ENCODE data around the gene PIK3C2A.

The PIK3C2A gene

DNA sequence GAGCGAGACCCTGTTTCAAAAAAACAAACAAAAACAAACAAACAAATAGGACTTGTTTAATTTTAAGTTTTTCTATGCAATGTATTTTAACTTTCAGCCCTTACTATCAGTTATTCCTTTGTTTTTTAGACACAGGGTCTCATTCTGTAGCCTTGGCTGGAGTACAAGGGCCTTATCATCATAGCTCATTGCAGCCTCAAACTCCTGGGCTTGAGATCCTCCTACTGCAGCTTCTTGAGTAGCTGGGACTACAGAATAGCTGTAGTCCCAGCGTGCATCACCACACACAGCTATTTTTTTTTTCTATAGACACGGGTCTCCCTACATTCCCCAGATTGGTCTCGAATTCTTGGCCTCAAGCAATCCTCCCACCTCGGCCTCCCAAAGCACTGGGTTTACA, 44.5 kb downstream of the PIK3C2A start:
- no peak for DNase-seq (ENCODE audit: low spot score)
- TF ChIP-seq, protein P1, sequence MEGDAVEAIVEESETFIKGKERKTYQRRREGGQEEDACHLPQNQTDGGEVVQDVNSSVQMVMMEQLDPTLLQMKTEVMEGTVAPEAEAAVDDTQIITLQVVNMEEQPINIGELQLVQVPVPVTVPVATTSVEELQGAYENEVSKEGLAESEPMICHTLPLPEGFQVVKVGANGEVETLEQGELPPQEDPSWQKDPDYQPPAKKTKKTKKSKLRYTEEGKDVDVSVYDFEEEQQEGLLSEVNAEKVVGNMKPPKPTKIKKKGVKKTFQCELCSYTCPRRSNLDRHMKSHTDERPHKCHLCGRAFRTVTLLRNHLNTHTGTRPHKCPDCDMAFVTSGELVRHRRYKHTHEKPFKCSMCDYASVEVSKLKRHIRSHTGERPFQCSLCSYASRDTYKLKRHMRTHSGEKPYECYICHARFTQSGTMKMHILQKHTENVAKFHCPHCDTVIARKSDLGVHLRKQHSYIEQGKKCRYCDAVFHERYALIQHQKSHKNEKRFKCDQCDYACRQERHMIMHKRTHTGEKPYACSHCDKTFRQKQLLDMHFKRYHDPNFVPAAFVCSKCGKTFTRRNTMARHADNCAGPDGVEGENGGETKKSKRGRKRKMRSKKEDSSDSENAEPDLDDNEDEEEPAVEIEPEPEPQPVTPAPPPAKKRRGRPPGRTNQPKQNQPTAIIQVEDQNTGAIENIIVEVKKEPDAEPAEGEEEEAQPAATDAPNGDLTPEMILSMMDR (conservative IDR thresholded peaks at IDR 0.05; ENCODE audit: low read depth): no peak
- H3K27ac ChIP-seq: no peak overlapping the region
- POLR2A ChIA-PET (ENCODE audit: low non-redundant PET): no interaction called here
- CTCF ChIA-PET: no interaction called here

DNA sequence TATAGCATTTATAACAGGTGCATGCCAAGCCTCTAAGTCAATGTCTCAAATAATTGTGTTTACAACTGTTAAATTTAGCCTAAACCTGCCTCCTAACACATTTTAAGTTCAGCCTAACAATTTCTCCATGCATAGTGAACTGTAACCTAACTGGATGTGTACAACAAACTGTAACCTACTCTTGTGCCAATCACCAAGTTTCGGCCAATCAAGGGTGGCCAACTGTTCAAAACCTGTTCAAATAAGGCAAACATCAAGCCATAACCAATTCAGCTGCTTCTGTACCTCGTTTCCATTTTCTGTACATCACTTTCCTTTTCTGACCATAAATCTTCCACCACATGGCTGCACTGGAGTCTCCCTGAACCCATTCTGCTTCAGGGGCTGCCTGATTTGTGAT, 45.4 kb downstream of the PIK3C2A start:
- no peak for DNase-seq (ENCODE audit: low spot score)
- POLR2A ChIA-PET (ENCODE audit: low non-redundant PET): no interaction called here
- CTCF ChIA-PET: no interaction called here
- H3K27ac ChIP-seq: no peak overlapping the region
- TF ChIP-seq, protein P1 (conservative IDR thresholded peaks at IDR 0.05; ENCODE audit: low read depth): no peak

DNA sequence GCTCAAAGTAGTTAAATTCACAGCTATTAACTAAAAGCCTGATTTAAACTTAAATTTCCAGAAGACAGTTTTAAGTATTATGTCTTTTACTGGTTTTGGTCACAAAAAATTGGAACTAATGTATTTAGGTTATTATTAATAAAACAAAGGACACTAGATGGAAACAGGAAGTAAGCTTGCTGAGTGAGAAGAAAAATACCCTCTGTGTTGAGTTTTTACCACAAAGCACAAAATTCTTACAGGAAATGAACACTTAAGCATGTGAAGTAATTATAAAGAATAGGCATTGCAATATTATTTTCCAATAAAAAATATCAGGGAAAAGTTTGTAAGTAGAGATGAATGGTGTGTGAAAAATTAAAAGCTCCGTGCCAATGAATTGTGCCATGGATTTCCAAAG, 46.3 kb downstream of the PIK3C2A start:
- ChIA-PET CTCF (no interaction called here), POLR2A (ENCODE audit: low non-redundant PET) (no interaction called here)
- no peak overlapping the region for H3K27ac ChIP-seq
- no peak for DNase-seq (ENCODE audit: low spot score)
- TF ChIP-seq, protein P1 (conservative IDR thresholded peaks at IDR 0.05; ENCODE audit: low read depth): no peak

DNA sequence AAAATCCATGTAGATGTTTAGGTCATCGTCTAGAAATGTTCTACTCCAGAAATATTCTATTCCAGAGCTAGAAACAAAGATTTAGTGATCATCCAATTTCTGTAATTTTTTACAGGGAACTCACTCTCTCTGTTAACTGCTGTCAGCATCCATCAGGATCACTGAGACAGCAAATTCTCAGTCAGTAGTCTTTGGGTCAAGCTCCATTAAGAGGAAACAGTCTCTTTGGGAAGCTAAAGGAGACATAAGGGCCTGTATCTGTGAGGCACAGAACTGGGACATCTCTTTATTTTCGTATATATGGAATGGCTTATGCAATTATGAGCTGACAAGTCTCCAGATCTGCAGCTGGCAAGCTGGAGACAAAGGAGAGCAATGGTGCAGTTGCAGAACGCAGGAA, 48.3 kb downstream of the PIK3C2A start:
- CTCF ChIA-PET: no interaction called here
- DNase-seq (ENCODE audit: low spot score): no peak
- POLR2A ChIA-PET (ENCODE audit: low non-redundant PET): no interaction called here
- H3K27ac ChIP-seq: no peak overlapping the region
- TF ChIP-seq, protein P1 (conservative IDR thresholded peaks at IDR 0.05; ENCODE audit: low read depth): no peak

Measured in RWPE1 (cell line).